Stimulated activated CD4-positive, alpha-beta T cell treated with anti-CD3 and anti-CD28 coated beads, Interleukin-1b, Interleukin-23, amount 100 ng/mL, for 4 hours (primary cell): ENCODE data around the gene DNAH11.
"Not testable (repeated sequence)": the region's sequence is repeated elsewhere in the genome, so short reads cannot be mapped to it uniquely, and the experiment has no call there.

ENCODE experiments used
- DNase-seq, 2 donors: peaks; one replicate each; pipeline ENCODE4 v3.0.0-alpha.2; 2020; ENCODE audit warnings: low read depth in 2 of 2

The DNAH11 gene

DNA sequence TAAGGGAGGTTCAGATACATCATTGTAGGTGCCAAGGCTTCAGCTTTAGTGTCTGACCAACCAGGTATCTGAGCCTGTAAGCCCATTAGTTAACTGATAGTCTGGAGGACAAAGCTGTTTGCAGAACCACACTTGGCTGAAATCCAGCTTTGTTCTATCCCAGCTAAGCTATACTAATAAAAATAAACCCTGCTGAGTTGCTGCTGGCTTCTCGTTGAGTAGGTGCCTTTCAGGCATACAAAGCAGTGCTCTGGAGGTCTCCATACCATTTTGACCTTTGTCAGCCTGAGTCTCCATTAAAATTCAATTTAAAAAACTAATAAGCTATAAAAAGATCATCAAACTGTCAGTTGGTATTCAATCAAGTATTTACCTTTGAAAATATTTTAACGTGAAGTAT, 380.8 kb downstream of the DNAH11 start:
- DNase-seq, result no peak

DNA sequence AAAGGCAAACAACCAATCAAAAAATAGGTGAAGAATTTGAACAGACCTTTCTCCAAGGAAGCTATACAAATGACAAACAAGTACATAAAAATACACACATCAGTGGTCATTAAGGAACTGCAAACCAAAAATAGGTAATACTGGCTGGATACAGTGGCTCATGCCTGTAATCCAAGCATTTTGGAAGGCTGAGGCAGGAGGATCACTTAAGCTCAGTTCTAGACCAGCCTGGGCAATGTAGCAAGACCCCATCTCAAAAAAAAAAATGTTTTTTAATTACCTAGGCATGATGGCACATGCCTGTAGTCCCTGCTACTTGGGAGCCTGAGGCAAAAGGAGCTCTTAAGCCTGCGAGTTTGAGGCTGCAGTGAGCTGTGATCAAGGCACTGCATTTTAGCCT, 383.6 kb downstream of the DNAH11 start:
- DNase-seq, result no peak

DNA sequence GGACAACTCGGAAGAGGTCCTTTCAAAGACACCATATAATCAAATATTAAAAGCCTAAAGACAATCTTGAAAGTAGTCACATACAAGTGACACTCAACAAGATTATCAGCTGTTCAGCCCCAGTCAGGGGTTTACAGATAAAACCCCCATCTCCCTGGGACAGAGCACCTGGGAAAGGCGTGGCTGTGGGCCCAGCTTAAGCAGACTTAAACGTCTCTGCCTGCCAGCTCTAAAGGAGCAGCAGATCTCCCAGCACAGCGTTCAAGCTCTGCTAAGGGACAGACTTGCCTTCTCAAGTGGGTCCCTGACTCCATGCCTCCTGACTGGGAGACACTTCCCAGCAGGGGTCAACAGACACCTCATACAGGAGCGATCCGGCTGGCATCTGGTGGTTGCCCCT, 384.9 kb downstream of the DNAH11 start:
- no peak for DNase-seq

DNA sequence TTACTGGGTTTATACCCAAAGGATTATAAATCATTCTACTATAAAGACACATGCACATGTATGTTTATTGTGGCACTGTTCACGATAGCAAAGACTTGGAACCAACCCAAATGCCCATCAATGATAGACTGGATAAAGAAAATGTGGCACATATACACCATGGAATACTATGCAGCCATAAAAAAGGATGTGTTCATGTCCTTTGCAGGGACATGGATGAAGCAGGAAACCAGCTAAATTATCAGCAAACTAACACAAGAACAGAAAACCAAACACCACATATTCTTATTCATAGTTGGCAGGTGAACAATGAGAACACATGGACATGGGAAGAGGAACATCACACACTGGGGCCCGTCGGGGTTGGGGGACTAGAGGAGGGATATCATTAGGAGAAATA, 390.5 kb downstream of the DNAH11 start:
- DNase-seq, result not testable (repeated sequence)

DNA sequence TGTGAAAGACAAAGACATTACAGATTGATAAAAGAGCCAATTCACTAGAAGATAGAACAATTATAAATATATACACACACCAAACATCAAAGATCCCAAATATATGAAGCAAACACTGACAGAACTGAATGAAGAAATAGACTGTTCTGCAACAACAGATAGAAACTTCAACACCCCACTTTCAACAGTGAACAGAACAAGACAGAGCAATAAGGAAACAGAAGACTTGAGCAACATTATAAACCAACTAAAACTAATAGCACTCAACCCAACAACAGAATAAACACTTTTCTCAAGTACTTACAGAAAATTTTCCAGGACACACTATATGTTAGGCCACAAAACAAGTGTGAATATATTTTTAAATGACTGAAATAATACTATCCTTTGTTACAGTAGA, 392.0 kb downstream of the DNAH11 start:
- no peak for DNase-seq

DNA sequence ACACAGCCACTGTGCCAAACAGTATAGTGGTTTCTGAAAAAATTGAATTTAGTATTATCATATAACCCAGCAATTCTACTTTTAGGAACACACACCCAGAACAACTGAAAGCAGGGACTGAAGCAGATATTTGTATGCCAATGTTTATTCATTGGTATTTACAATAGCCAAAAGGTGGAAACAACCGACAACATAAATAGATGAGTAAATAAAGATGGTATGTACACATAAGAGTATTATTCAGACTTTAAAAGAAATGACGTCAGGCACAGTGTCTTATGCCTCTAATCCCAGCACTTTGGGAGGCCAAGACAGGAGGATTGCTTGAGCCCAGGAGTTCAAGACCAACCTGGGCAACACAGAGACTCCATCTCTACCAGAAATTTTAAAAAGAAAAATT, 395.6 kb downstream of the DNAH11 start:
- no peak for DNase-seq

DNA sequence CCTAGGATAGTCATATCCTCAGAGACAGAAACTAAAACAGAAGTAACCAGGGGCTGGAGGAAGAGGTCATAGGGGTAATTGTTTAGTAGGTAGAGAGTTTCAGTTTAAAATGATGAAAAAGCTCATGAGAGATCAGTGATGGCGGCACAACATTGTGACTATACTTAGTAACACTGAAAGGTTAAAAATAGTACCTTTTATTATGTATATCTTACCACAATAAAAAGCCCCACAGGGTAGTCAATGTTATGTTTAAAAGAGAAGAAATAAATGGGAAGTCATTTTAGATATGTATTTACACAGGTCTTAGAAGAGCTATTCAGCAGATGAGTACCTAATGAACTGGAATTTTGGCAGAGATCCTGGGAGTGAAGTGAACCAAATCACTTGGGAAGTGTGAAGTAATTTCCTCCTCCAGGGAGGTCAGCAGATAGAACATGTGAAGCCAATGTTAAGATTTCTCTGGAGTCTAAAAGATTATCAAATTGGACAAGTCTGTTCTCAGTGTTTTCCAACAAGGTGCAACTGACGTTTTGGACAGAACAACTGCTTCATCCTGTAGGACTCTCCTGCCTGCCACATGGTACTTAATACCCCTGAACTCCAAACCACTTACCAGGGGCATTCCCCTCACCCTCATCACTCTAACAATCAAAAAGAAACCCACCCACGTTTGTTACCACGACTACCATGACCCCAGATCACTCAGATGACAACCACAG, 396.5 kb downstream of the DNAH11 start:
- no peak for DNase-seq

DNA sequence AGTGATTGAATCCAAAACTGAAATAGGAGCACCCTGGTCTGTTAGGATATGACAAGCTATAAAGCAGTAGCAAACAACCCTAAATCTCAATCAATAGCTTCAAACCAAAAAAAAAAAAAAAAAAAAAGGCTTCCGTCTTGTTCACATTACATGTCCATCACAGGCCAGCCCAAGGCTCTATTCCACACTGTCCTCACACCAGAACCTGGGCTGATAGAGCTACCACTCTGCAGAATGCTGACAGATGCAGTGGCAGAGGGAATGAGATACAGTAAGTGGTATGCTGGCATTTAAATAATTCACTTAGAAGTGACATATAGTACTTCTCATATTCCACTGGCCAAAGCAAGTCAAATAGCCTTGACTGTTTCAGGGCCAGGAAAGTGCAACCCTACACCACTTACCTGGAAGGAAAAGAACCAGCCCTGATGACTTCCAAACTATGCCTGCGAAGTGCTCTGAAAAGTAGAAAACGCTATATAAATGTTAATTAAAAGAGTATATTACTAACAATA, 397.1 kb downstream of the DNAH11 start:
- no peak for DNase-seq

DNA sequence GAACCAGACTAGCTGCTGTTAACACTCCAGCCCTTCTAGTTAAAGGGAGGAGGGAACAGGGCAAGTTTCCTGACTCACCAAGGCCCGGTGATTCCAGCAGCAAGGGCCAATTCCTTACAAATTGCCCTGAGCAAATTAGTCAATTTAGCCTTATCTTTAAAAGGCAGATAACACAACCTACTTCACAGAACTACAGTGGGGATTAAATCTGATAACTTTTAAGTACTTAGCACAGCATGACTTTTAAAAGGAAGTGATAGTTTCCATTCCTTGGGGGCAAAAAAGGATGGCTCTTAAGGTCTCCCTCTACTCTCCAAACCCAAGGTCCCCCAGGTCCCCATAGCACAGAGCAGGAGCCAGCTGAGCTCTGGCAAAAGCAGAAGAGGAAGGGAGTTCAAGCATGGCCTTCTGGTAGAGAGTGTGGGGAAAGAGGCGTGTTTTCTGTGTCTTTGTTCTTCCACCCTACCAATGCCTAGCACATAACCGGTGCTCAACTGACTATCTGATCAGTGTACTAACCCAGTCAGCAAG, 398.8 kb downstream of the DNAH11 start:
- DNase-seq, result no peak

DNA sequence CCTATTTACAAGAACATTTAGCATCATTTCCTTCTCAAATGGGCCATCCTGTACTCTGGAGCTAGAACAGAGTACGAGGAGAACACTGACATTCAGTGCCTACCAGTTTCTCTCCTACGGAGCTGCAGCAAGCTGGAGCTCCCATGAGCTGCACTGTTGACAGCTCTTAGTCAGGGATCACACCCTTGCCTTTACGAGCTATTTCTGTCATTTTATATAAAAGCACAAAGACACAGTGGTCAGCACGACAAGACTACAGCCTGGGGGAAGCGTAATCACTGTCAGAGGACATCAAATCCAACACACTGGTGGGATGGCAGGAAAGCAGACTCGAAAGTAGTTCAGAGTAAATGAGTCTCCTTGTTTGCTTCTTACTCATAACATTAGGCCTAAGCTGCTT, 400.1 kb downstream of the DNAH11 start:
- DNase-seq, result no peak

DNA sequence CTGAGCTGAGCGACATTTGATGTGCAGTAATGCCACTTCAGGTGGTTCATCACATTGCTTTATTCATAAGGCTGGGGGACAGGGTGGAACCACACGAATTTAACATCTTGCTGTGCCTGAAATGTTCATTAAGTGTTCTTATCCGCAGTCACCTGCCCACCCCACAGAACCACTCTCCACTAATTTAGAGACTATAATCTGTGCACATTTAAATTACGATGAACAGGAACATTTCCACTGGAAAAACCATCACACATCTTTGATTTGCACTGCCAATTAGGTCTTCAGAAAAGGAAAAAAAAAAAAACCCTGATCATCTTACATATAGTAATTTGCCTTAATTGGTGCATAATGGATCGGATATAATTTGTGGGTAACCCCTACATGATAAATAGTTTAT, 400.6 kb downstream of the DNAH11 start:
- no peak for DNase-seq

DNA sequence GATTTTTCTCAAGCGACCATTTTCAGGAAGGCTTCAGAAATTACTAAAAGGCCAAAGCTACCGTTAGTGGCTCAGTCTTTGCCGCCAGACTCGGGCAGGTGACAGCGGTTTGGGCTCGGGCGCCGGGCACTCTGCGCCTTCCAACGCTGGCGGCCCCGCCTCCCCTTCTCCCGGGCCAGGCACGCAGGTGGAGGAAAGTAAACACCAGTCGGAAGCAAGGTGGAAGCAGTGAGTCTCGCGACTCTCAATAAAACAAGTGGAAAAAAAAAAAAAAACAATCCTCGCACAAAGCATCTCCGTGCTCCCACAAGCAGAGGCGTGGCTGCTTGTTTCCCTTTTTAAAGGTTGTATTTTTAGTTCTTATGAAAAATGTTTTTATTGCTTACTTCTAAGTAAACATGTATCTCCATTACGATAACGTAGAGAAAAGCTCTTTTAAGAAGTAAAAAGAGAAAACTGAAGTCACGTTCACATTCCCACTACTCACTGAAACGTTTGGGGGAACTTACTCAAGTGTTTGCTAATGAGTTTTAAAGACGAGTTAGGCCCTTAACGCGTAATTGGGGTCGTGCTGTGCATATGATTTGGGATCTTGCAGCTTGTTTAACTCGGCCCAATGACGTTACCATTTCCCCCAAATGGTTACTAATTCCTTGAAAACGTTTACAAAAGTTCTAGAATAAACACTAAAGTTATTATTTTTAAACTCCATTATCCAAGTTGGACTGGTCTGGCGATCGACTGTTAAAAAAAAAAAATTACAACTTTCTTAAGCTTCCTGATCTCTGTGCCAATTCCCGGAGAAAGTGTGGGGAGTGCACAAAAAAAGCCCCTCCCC, 402.0 kb downstream of the DNAH11 start:
- DNase-seq, result peak; percentile 21 to 25

DNA sequence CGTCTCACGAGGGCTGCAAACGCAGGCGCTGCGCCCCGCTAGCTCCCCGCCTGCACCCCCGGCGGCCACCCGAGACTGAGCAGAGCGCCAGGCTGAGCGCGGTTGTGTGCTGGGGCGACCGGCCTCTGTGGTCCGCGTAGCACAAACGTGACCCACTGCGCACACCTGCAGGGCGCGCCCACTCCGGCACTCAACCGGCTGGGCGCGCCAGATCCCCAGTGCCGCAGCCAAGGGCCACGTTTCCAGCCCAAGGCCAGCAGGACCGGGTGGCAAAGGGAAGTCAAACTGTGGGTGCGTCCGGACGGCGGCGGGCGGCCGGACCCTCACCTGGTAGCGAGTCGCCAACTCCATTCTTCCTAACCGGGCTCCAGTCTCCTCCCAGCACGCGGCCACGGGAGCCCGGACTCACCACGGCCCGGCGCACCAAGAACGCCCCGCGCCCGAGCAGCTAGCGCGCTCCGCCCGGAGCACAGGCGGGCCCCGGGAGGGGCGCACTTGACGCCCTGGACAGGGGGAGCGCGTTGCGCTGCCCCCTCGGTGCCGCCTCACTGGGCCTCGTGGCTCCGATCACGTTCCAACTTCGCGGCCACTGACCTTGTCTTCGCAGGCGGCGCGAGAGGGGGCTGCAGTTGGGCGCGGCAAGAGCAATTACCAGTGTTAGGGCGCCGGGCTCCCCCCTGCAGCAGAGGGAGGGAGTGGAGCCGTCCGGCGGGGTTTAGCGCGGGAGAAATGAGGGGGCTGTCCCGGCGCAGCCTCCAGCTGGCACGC, 402.8 kb downstream of the DNAH11 start, which contains the start of gene CDCA7L:
Gene CDCA7L, minus strand, starts transcription at position 446 of the 768 bp plus-strand sequence. Its CDS starts 95 bp downstream, at position 351.
- peak; percentile 42 to 60 for DNase-seq

DNA sequence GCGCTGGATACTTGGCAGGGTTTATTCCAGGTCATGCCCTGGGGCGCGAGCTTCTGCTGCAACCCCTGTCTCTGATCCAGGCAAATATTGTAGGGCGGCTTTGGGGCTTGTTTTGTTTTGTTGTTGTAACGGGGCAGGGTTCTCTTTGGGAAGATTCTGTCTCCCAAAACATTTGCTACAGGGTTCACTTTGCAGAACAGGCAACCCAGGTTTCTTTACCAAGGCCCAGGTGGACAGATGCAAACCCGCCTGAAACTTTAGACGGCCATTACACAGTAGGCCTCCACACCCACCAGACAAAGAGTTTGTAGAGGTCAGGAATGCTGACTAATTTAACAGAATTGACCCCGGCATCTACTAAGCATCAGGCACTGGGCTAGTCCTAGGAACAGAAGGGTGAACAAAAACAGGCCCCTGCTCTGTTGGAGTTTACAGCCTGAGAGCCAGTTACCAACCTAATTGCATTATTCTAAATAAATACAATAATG, 403.4 kb downstream of the DNAH11 start:
- DNase-seq, result no peak

DNA sequence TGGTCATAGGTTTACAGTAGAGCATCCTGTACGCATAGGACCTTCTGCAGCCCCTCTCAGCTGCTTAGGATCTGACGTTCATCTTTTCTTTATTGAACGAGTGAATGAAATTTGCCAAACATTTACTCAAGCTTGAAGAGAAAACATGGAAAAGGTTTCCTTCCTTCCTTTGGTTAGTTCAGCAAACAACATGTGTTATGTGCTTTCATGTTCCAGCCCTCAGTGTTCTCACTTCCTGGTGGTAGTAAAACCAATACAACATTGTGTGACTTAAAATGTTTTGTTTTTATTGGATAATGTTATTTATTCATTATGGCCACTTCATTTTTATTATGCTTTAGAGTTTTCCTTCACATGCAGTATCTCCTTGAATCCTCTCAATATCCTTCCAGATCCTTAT, 404.2 kb downstream of the DNAH11 start:
- no peak for DNase-seq

DNA sequence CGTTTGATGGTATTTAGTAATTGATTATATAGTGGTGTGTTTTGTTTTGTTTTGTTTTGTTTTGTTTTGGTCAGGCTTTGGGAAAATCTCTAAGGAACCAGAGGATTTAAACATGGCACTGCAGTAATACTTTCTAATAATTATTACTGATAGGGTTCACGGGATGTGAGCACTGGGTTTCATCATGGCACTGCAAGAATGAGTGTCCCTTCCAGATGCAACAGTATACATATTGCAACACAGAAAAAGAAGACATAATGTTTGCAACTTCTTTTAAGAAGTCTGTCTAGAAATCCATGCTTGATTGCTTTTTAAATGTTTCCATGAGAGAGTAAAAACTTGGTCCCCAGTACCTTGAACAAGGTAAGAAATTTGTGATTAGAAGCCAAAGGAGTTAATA, 405.1 kb downstream of the DNAH11 start:
- DNase-seq, result no peak

DNA sequence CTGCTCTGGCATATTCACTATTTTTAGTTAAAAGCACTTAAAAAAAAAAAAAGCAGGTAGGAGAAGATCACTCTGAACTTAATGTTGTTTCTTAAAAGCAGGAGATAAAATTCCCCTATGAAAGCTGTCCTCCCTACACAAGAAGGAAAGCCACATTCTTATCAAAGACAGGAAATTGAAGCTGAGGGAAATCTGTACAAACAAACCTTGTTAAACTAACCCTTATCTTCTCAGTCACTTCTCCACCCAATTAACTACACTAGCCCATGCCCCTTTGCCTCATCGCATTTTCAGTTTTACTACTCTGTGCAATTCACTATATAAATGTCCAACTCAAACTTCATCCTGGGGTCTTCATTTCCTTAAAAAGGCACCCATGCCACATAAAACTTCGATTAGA, 405.5 kb downstream of the DNAH11 start:
- no peak for DNase-seq

DNA sequence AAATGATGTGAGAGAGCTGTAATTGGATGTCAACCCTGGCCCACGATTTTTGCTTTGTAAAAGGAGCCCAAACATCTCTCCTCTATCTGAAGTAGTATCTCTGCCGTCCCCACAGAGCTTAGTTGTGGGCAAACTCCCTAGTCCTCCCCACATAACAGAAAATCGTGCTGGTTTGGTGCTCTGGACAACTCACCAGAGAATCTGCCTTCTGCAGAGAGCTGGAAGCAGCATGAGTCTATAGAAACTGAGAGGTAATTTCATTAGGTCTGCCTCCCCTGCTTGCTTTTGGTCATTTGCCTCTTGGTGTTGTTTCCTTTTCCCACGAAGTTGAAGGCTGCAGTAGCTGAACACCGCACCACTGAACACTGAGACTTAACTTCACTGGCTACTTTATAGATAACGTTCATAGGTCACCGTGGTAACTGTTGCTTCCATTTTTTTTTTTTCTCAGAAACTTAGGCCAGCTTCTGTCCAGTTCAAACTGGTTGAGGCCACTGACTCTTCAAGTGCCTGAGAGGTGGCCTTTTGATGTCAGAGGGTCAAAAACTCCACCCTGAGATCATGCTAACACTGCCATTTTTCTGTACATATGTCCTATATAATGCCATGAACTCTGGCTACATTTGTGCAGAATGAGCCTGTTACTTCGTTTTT, 406.2 kb downstream of the DNAH11 start:
- DNase-seq, result no peak
